HCT116 (cell line): ENCODE measurements around the gene IL18RAP.

Experiments used
- CEBPB ChIP-seq: IDR thresholded peaks from 2 replicates; pipeline ENCODE4 v1.6.1; 2012; ENCODE audit warnings: low read depth
- CTCF ChIP-seq, 3 experiments: fragments of 200-600 bp in 1 of 3; sonication (generic) in 1 of 3; IDR thresholded peaks in 2 of 3; conservative IDR thresholded peaks in 1 of 3; 2 replicates each; pipeline ENCODE4 v1.5.1; 2012 to 2017; ENCODE audit warnings: low read depth in 2 of 3, low read length in 2 of 3, antibody characterized with exemption in 1 of 3, borderline replicate concordance in 1 of 3, control low read depth in 1 of 3, mild to moderate bottlenecking in 1 of 3, mixed read lengths in 1 of 3, mixed run types in 1 of 3, moderate library complexity in 1 of 3; ENCODE audit not compliant: insufficient read depth in 1 of 3
- EZH2 ChIP-seq: fragments of 200-600 bp; sonication (generic); IDR thresholded peaks from 2 replicates; pipeline ENCODE4 v1.6.1; 2017; ENCODE audit warnings: antibody characterized with exemption, mixed run types
- EZH2phosphoT487 ChIP-seq: fragments of 200-600 bp; IDR thresholded peaks from 2 replicates; pipeline ENCODE4 v1.6.1; 2018; ENCODE audit warnings: antibody characterized with exemption, borderline replicate concordance
- FOSL1 ChIP-seq: IDR thresholded peaks from 2 replicates; pipeline ENCODE4 v1.6.1; 2012; ENCODE audit warnings: low read depth
- POLR2A ChIP-seq: IDR thresholded peaks from 2 replicates; pipeline ENCODE4 v1.7.0; 2011; ENCODE audit warnings: borderline replicate concordance; ENCODE audit not compliant: insufficient read depth, insufficient read length; ENCODE audit errors: extremely low read depth
- POLR2AphosphoS5 ChIP-seq: IDR thresholded peaks from 2 replicates; pipeline ENCODE4 v1.6.1; 2011; ENCODE audit warnings: mild to moderate bottlenecking, low read depth, low read length, moderate library complexity
- REST ChIP-seq: IDR thresholded peaks from 2 replicates; pipeline ENCODE4 v1.6.1; 2012; ENCODE audit warnings: low read depth
- SP1 ChIP-seq: IDR thresholded peaks from 2 replicates; pipeline ENCODE4 v1.6.1; 2012; ENCODE audit warnings: low read depth
- YY1 ChIP-seq: IDR thresholded peaks from 2 replicates; pipeline ENCODE4 v1.6.1; 2011; ENCODE audit warnings: low read length, low read depth, moderate library complexity, mild to moderate bottlenecking; ENCODE audit not compliant: insufficient replicate concordance; ENCODE audit errors: extremely low read depth
- ZFX ChIP-seq: fragments of 450-650 bp; IDR thresholded peaks from 2 replicates; pipeline ENCODE4 v1.6.1; 2017
- TF ChIP-seq, protein P1 (sequence below): IDR thresholded peaks from 2 replicates; pipeline ENCODE4 v1.6.1; 2012

DNA sequence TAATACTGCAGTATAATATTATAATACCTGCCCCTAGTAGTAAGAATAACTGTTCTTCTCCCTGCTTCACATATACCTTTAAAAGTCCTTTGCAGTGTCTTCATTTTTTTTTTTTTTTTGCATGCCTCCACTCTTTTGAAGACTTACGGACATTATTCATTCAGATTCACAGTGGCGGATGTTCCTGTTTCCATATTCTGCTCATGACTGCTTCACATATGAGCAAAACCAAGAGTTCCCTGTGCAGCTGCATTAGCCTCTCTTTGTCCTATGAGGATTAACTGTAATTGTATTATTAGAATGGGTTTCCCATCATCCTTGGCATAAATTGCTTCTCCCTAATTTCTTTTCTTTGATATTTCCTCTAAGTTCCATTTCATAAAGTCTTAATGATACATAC is 12.8 kb downstream of the IL18RAP start:
- TF ChIP-seq EZH2phosphoT487, result no peak
- no peak for TF ChIP-seq POLR2AphosphoS5
- TF ChIP-seq REST, result no peak
- no peak for TF ChIP-seq CTCF (IDR thresholded peaks at IDR 0.05 in 2 of 3, conservative IDR thresholded peaks at IDR 0.05 in 1 of 3; ENCODE audit: borderline replicate concordance in 1 of 3, insufficient read depth in 1 of 3, low read depth in 2 of 3, low read length in 2 of 3)
- no peak for TF ChIP-seq POLR2A
- TF ChIP-seq, protein P1, sequence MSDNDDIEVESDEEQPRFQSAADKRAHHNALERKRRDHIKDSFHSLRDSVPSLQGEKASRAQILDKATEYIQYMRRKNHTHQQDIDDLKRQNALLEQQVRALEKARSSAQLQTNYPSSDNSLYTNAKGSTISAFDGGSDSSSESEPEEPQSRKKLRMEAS, result no peak
- TF ChIP-seq CEBPB, result no peak
- no peak for TF ChIP-seq EZH2
- TF ChIP-seq YY1, result no peak
- no peak for TF ChIP-seq ZFX
- no peak for TF ChIP-seq FOSL1
- TF ChIP-seq SP1, result no peak
